HG03135 (cell line): ENCODE results near the gene RPL36A.

ENCODE experiments used
- ATAC-seq: cut with Tn5 transposase; IDR thresholded peaks from one replicate; pipeline ENCODE4 v1.9.1; 2021; ENCODE audit warnings: mild to moderate bottlenecking, moderate library complexity; ENCODE audit not compliant: unreplicated experiment

The RPL36A gene

GRCh38 chrX:101391831-101392230 is 1.0 kb downstream of the RPL36A start:
- no peak for ATAC-seq

GRCh38 chrX:101393530-101394305 is 2.9 kb downstream of the RPL36A start:
- ATAC-seq, result no peak

GRCh38 chrX:101394372-101394771 is 3.6 kb downstream of the RPL36A start:
- ATAC-seq, result no peak

GRCh38 chrX:101395789-101396188 is 5.0 kb downstream of the RPL36A start:
- no peak for ATAC-seq

- no peak for ATAC-seq
Observed at GRCh38 chrX:101397779-101398178, 7.0 kb downstream of the RPL36A start.

GRCh38 chrX:101398694-101399093 is 7.9 kb downstream of the RPL36A start:
- ATAC-seq, result no peak

- ATAC-seq, result no peak
Observed at GRCh38 chrX:101399825-101400224, 9.0 kb downstream of the RPL36A start.

GRCh38 chrX:101407167-101407747 is 16.4 kb downstream of the RPL36A start:
- ATAC-seq, result no peak

- ATAC-seq, result peak; percentile 92
Observed at GRCh38 chrX:101407748-101408531, 17.1 kb downstream of the RPL36A start, which contains the start of the genes GLA and HNRNPH2. Gene GLA, minus strand, starts transcription at chrX:101407925. Its CDS starts 22 bp downstream, at chrX:101407903. Gene HNRNPH2, plus strand, starts transcription at chrX:101408222. Its CDS starts 3,767 bp downstream, at chrX:101411989.

GRCh38 chrX:101408532-101408841 is 17.7 kb downstream of the RPL36A start:
- peak; percentile 34 for ATAC-seq

GRCh38 chrX:101409043-101409442 is 18.2 kb downstream of the RPL36A start:
- ATAC-seq, result no peak

GRCh38 chrX:101410461-101410860 is 19.6 kb downstream of the RPL36A start:
- no peak for ATAC-seq

- ATAC-seq, result no peak
Observed at GRCh38 chrX:101411984-101412383, 21.2 kb downstream of the RPL36A start.

GRCh38 chrX:101415180-101416145 is 24.7 kb downstream of the RPL36A start:
- peak; percentile 62 for ATAC-seq

GRCh38 chrX:101416691-101417090 is 25.9 kb downstream of the RPL36A start:
- ATAC-seq, result no peak

- no peak for ATAC-seq
Observed at GRCh38 chrX:101417190-101417589, 26.4 kb downstream of the RPL36A start.

GRCh38 chrX:101417981-101418841 is 27.4 kb downstream of the RPL36A start:
- peak; percentile 48 for ATAC-seq

GRCh38 chrX:101419489-101419888 is 28.7 kb downstream of the RPL36A start:
- no peak for ATAC-seq

- no peak for ATAC-seq
Observed at GRCh38 chrX:101427954-101428353, 37.1 kb downstream of the RPL36A start.

- ATAC-seq, result no peak
Observed at GRCh38 chrX:101429934-101430333, 39.1 kb downstream of the RPL36A start.
